Measurements from ENCODE around the gene GAS7. TPM values are rescaled to one million over a fixed set of nuclear protein-coding genes. Genes with fewer than 3 reads are reported as not detected.
A peak's percentile ranks its signal among the peaks of the same experiment; 100 is the strongest.

GAS7 gene
- total RNA-seq, 1 donor from 2014 or later: 50.6 TPM

GRCh38 chr17:10211666-10212065 lies 13.3 kb upstream of the GAS7 start:
- no peak for DNase-seq
- Histone ChIP-seq H3K4me3 (no peak overlapping the region), H3K9me3 (no peaks in the 10 kb centered on the region), H3K36me3 (no peaks in the 10 kb centered on the region), H3K27me3 (no peaks in the 10 kb centered on the region), H3K4me1 (no peaks in the 10 kb centered on the region), H3K27ac (no peak overlapping the region)
- ATAC-seq: no peak
- intact Hi-C loops (cut with DNase I): no loop called here
- TF ChIP-seq CTCF (IDR thresholded peaks at IDR 0.05): no peak

GRCh38 chr17:10210151-10210574 lies 11.8 kb upstream of the GAS7 start:
- H3K27ac ChIP-seq: no peak overlapping the region
- intact Hi-C loops (cut with DNase I): no loop called here
- no peaks in the 10 kb centered on the region for H3K27me3 ChIP-seq
- H3K4me3 ChIP-seq: no peak overlapping the region
- H3K36me3 ChIP-seq: no peaks in the 10 kb centered on the region
- TF ChIP-seq CTCF (IDR thresholded peaks at IDR 0.05): no peak
- no peaks in the 10 kb centered on the region for H3K4me1 ChIP-seq
- no peaks in the 10 kb centered on the region for H3K9me3 ChIP-seq
- DNase-seq (no peak), ATAC-seq (peak; percentile 34)

- no peak for TF ChIP-seq CTCF (IDR thresholded peaks at IDR 0.05)
- Histone ChIP-seq H3K27ac (no peak overlapping the region), H3K36me3 (no peaks in the 10 kb centered on the region), H3K4me3 (no peak overlapping the region), H3K27me3 (no peaks in the 10 kb centered on the region), H3K9me3 (peaks cover 5% of the 10 kb centered on the region), H3K4me1 (no peaks in the 10 kb centered on the region)
- DNase-seq: no peak
- ATAC-seq: peak; percentile 53
- intact Hi-C loops (cut with DNase I): no loop called here
Measured at GRCh38 chr17:10208604-10209193, 10.3 kb upstream of the GAS7 start.

GRCh38 chr17:10207153-10207552 lies 8.7 kb upstream of the GAS7 start:
- DNase-seq (no peak), ATAC-seq (no peak)
- intact Hi-C loops (cut with DNase I): no loop called here
- H3K27me3 ChIP-seq: no peaks in the 10 kb centered on the region
- no peak for TF ChIP-seq CTCF (IDR thresholded peaks at IDR 0.05)
- H3K36me3 ChIP-seq: no peaks in the 10 kb centered on the region
- H3K4me3 ChIP-seq: no peak overlapping the region
- peaks cover 5% of the 10 kb centered on the region for H3K9me3 ChIP-seq
- no peaks in the 10 kb centered on the region for H3K4me1 ChIP-seq
- no peak overlapping the region for H3K27ac ChIP-seq

- no peak for TF ChIP-seq CTCF (IDR thresholded peaks at IDR 0.05)
- DNase-seq (no peak), ATAC-seq (peak; percentile 43)
- intact Hi-C loops (cut with DNase I): no loop called here
- Histone ChIP-seq H3K4me3 (no peak overlapping the region), H3K36me3 (no peaks in the 10 kb centered on the region), H3K27me3 (peaks cover 6% of the 10 kb centered on the region), H3K9me3 (peaks cover 5% of the 10 kb centered on the region), H3K27ac (no peak overlapping the region), H3K4me1 (no peaks in the 10 kb centered on the region)
Measured at GRCh38 chr17:10205549-10206185, 7.3 kb upstream of the GAS7 start.
